OCI-LY1 (cell line): ENCODE measurements around the gene CRYGN.
A peak's percentile ranks its signal among the peaks of the same experiment; 100 is the strongest.

Source experiments
- H2AFZ ChIP-seq: fragments of 200-600 bp; sonication (generic), shearing (Covaris generic); 2 replicates; pipeline ENCODE4 v1.6.0; 2014; ENCODE audit warnings: antibody characterized with exemption, mild to moderate bottlenecking, low read length
- H3F3A ChIP-seq: fragments of 200-600 bp; sonication (generic), shearing (Covaris generic); 2 replicates; pipeline ENCODE4 v1.6.0; 2014; ENCODE audit warnings: mild to moderate bottlenecking, antibody characterized with exemption, low read length, moderate library complexity; ENCODE audit not compliant: insufficient read depth
- H3K27ac ChIP-seq: fragments of 200-600 bp; sonication (generic); 2 replicates; pipeline ENCODE4 v1.5.1; 2014; ENCODE audit warnings: low read length, mixed run types, mild to moderate bottlenecking, low read depth; ENCODE audit not compliant: poor library complexity, severe bottlenecking
- H3K27me3 ChIP-seq: fragments of 200-600 bp; sonication (generic); 2 replicates; pipeline ENCODE4 v1.6.0; 2014; ENCODE audit warnings: antibody characterized with exemption, mild to moderate bottlenecking, low read length, moderate library complexity; ENCODE audit not compliant: insufficient read depth
- H3K36me3 ChIP-seq: fragments of 200-600 bp; sonication (generic); 2 replicates; pipeline ENCODE4 v1.6.1; 2014; ENCODE audit warnings: mild to moderate bottlenecking, antibody characterized with exemption, low read length, moderate library complexity, mixed read lengths; ENCODE audit not compliant: insufficient read depth
- H3K4me1 ChIP-seq: fragments of 200-600 bp; sonication (generic); 2 replicates; pipeline ENCODE4 v1.5.1; 2014; ENCODE audit warnings: mild to moderate bottlenecking, low read length, moderate library complexity; ENCODE audit not compliant: insufficient read depth, severe bottlenecking
- H3K4me2 ChIP-seq: fragments of 200-600 bp; sonication (generic), shearing (Covaris generic); 2 replicates; pipeline ENCODE4 v1.6.1; 2014; ENCODE audit warnings: low read length
- H3K4me3 ChIP-seq: fragments of 200-600 bp; sonication (generic); 2 replicates; pipeline ENCODE4 v1.5.1; 2014; ENCODE audit warnings: low read length, low read depth, mild to moderate bottlenecking, mixed read lengths; ENCODE audit not compliant: poor library complexity, severe bottlenecking
- H3K79me2 ChIP-seq: fragments of 200-600 bp; shearing (Covaris generic); 2 replicates; pipeline ENCODE4 v1.6.1; 2016; ENCODE audit warnings: mixed run types, low read length, mixed read lengths; ENCODE audit not compliant: insufficient read depth
- H3K9ac ChIP-seq: fragments of 200-600 bp; sonication (generic), shearing (Covaris generic); 2 replicates; pipeline ENCODE4 v1.6.1; 2014; ENCODE audit warnings: mild to moderate bottlenecking, low read length, mixed read lengths
- H3K9me2 ChIP-seq: fragments of 200-600 bp; sonication (generic), shearing (Covaris generic); 2 replicates; pipeline ENCODE4 v1.6.1; 2014; ENCODE audit warnings: low read depth, mild to moderate bottlenecking, low read length, mixed read lengths
- H3K9me3 ChIP-seq: fragments of 200-600 bp; shearing (Covaris generic); 2 replicates; pipeline ENCODE4 v1.6.1; 2014; ENCODE audit warnings: low read length, mixed read lengths
- H4K20me1 ChIP-seq: fragments of 200-600 bp; sonication (generic), shearing (Covaris generic); 2 replicates; pipeline ENCODE4 v1.6.0; 2016; ENCODE audit warnings: mild to moderate bottlenecking, low read length; ENCODE audit not compliant: insufficient read depth
- CTCF ChIP-seq: fragments of 200-600 bp; sonication (generic), shearing (Covaris generic); IDR thresholded peaks from 2 replicates; pipeline ENCODE4 v1.5.1; 2017; ENCODE audit warnings: mild to moderate bottlenecking, antibody characterized with exemption, low read length, moderate library complexity, mixed read lengths
- EZH2 ChIP-seq: fragments of 200-600 bp; sonication (generic), shearing (Covaris generic); IDR thresholded peaks from 2 replicates; pipeline ENCODE4 v1.8.0; 2017; ENCODE audit warnings: borderline replicate concordance, mixed run types, mild to moderate bottlenecking, antibody characterized with exemption, low read length, moderate library complexity, mixed read lengths

CRYGN gene

GRCh38 chr7:151380199-151381097 lies 59.5 kb downstream of the CRYGN start:
- Histone ChIP-seq H3K27me3 (peaks cover 10% of the 10 kb centered on the region), H3K9me3 (no peaks in the 10 kb centered on the region), H3F3A (no peaks in the 10 kb centered on the region), H3K36me3 (peaks cover 14% of the 10 kb centered on the region; the same call in 1 of the 2 replicates), H3K9me2 (no peaks in the 10 kb centered on the region), H3K9ac (no peak overlapping the region), H2AFZ (no peak overlapping the region), H3K4me2 (peak overlapping the region; percentile 35; the same call in 1 of the 2 replicates), H3K79me2 (no peaks in the 10 kb centered on the region), H3K4me1 (peaks cover 10% of the 10 kb centered on the region), H4K20me1 (no peaks in the 10 kb centered on the region), H3K27ac (no peak overlapping the region), H3K4me3 (no peak overlapping the region)
- no peak for TF ChIP-seq CTCF
- TF ChIP-seq EZH2: no peak

GRCh38 chr7:151379534-151380198 lies 60.3 kb downstream of the CRYGN start:
- Histone ChIP-seq H3K27ac (no peak overlapping the region), H3F3A (no peaks in the 10 kb centered on the region), H3K36me3 (peaks cover 14% of the 10 kb centered on the region; the same call in 1 of the 2 replicates), H3K4me3 (no peak overlapping the region), H3K9ac (no peak overlapping the region), H4K20me1 (no peaks in the 10 kb centered on the region), H3K9me3 (no peaks in the 10 kb centered on the region), H3K27me3 (peaks cover 7% of the 10 kb centered on the region), H3K9me2 (no peaks in the 10 kb centered on the region), H3K4me2 (no peak overlapping the region), H3K79me2 (no peaks in the 10 kb centered on the region), H3K4me1 (peaks cover 10% of the 10 kb centered on the region), H2AFZ (no peak overlapping the region)
- no peak for TF ChIP-seq CTCF
- no peak for TF ChIP-seq EZH2

- TF ChIP-seq CTCF (no peak), EZH2 (no peak)
- no peak overlapping the region for H3K4me3 ChIP-seq
- no peaks in the 10 kb centered on the region for H4K20me1 ChIP-seq
- peaks cover 14% of the 10 kb centered on the region; the same call in 1 of the 2 replicates for H3K36me3 ChIP-seq
- no peak overlapping the region for H2AFZ ChIP-seq
- no peaks in the 10 kb centered on the region for H3K9me2 ChIP-seq
- no peaks in the 10 kb centered on the region for H3K79me2 ChIP-seq
- H3K9ac ChIP-seq: no peak overlapping the region
- H3K4me2 ChIP-seq: no peak overlapping the region
- H3K9me3 ChIP-seq: no peaks in the 10 kb centered on the region
- no peak overlapping the region for H3K27ac ChIP-seq
- peaks cover 10% of the 10 kb centered on the region for H3K4me1 ChIP-seq
- H3K27me3 ChIP-seq: peaks cover 4% of the 10 kb centered on the region; the same call in 1 of the 2 replicates
- H3F3A ChIP-seq: no peaks in the 10 kb centered on the region
Observed at GRCh38 chr7:151379193-151379520, 60.8 kb downstream of the CRYGN start.
